HepG2 (cell line): Measurements from ENCODE around the gene NME8. TPM values are rescaled to one million over a fixed set of nuclear protein-coding genes. Genes with fewer than 3 reads are reported as not detected.
A peak's percentile ranks its signal among the peaks of the same experiment; 100 is the strongest.

Experiments used
- CHCHD3 ChIP-seq: sonication (generic); formaldehyde crosslinking; IDR thresholded peaks from 2 replicates; pipeline ENCODE4 v1.8.0; 2022; ENCODE audit warnings: mild to moderate bottlenecking, missing genetic modification reagents, moderate library complexity
- CHD2 ChIP-seq: IDR thresholded peaks from 2 replicates; pipeline ENCODE4 v1.6.1; 2011; ENCODE audit warnings: low read depth, low read length, improper control_type of control experiment
- ETV6 ChIP-seq: sonication (generic); formaldehyde crosslinking; conservative IDR thresholded peaks from 2 replicates; pipeline ENCODE4 v1.4.0; 2020; ENCODE audit warnings: missing genetic modification reagents
- FOSL2 ChIP-seq: sonication (generic); formaldehyde crosslinking; IDR thresholded peaks from 2 replicates; pipeline ENCODE4 v1.4.0; 2020; ENCODE audit warnings: missing genetic modification reagents
- GTF2F1 ChIP-seq: fragments of 150-350 bp; IDR thresholded peaks from 2 replicates; pipeline ENCODE4 v1.6.1; 2014; ENCODE audit warnings: low read length
- HES4 ChIP-seq: sonication (generic); formaldehyde crosslinking; IDR thresholded peaks from 2 replicates; pipeline ENCODE4 v1.9.0; 2021; ENCODE audit warnings: mild to moderate bottlenecking, missing genetic modification reagents, borderline replicate concordance
- HNRNPL ChIP-seq: fragments of 200-400 bp; formaldehyde crosslinking; IDR thresholded peaks from 2 replicates; pipeline ENCODE4 v1.6.1; 2017; ENCODE audit warnings: mild to moderate bottlenecking, low read depth, low read length
- POLR2A ChIP-seq, 2 experiments: IDR thresholded peaks; 2 replicates each; pipeline ENCODE4 v1.6.1; 2011; ENCODE audit warnings: low read depth in 2 of 2, low read length in 2 of 2, mild to moderate bottlenecking in 1 of 2, moderate library complexity in 1 of 2; ENCODE audit not compliant: insufficient read depth in 1 of 2
- RCOR2 ChIP-seq: IDR thresholded peaks from 2 replicates; pipeline ENCODE4 v1.6.1; 2016; ENCODE audit warnings: missing biosample characterization, missing genetic modification reagents
- RXRB ChIP-seq: IDR thresholded peaks from 2 replicates; pipeline ENCODE4 v1.6.1; 2016; ENCODE audit warnings: borderline replicate concordance, missing genetic modification reagents, missing compliant biosample characterization
- SP4 ChIP-seq: sonication (generic); formaldehyde crosslinking; IDR thresholded peaks from 2 replicates; pipeline ENCODE4 v1.8.1; 2023; ENCODE audit warnings: mild to moderate bottlenecking, missing genetic modification reagents
- THYN1 ChIP-seq: sonication (generic); formaldehyde crosslinking; IDR thresholded peaks from 2 replicates; pipeline ENCODE4 v1.8.1; 2023; ENCODE audit warnings: low read depth, mild to moderate bottlenecking, moderate library complexity, missing genetic modification reagents, borderline replicate concordance
- YEATS2 ChIP-seq: sonication (generic); formaldehyde crosslinking; IDR thresholded peaks from 2 replicates; pipeline ENCODE4 v1.4.0; 2020; ENCODE audit warnings: missing genetic modification reagents, borderline replicate concordance
- ZBTB34 ChIP-seq: sonication (generic); formaldehyde crosslinking; IDR thresholded peaks from 2 replicates; pipeline ENCODE4 v1.8.0; 2022; ENCODE audit warnings: mild to moderate bottlenecking, missing genetic modification reagents
- ZBTB49 ChIP-seq: sonication (generic); formaldehyde crosslinking; IDR thresholded peaks from 2 replicates; pipeline ENCODE4 v1.4.0; 2020; ENCODE audit warnings: missing genetic modification reagents, borderline replicate concordance
- ZMYM2 ChIP-seq: sonication (generic); formaldehyde crosslinking; IDR thresholded peaks from 2 replicates; pipeline ENCODE4 v1.8.0; 2022; ENCODE audit warnings: mild to moderate bottlenecking, missing genetic modification reagents
- ZNF180 ChIP-seq: sonication (generic); formaldehyde crosslinking; IDR thresholded peaks from 2 replicates; pipeline ENCODE4 v1.4.0; 2020; ENCODE audit warnings: low read depth, missing genetic modification reagents, borderline replicate concordance
- ZNF235 ChIP-seq: sonication (generic); formaldehyde crosslinking; IDR thresholded peaks from 2 replicates; pipeline ENCODE4 v1.8.1; 2023; ENCODE audit warnings: mild to moderate bottlenecking, missing genetic modification reagents, borderline replicate concordance
- ZNF253 ChIP-seq: sonication (generic); formaldehyde crosslinking; IDR thresholded peaks from 2 replicates; pipeline ENCODE4 v1.8.0; 2022; ENCODE audit warnings: mild to moderate bottlenecking, missing genetic modification reagents, borderline replicate concordance
- ZNF33A ChIP-seq: sonication (generic); formaldehyde crosslinking; IDR thresholded peaks from 2 replicates; pipeline ENCODE4 v1.5.1; 2020; ENCODE audit warnings: missing genetic modification reagents, mild to moderate bottlenecking, moderate library complexity, borderline replicate concordance
- ZNF460 ChIP-seq: sonication (generic); formaldehyde crosslinking; IDR thresholded peaks from 2 replicates; pipeline ENCODE4 v1.5.1; 2020; ENCODE audit warnings: missing genetic modification reagents, mild to moderate bottlenecking, borderline replicate concordance
- ZNF567 ChIP-seq: sonication (generic); formaldehyde crosslinking; IDR thresholded peaks from 2 replicates; pipeline ENCODE4 v1.8.1; 2023; ENCODE audit warnings: mild to moderate bottlenecking, missing genetic modification reagents, borderline replicate concordance
- ZNF761 ChIP-seq: sonication (generic); formaldehyde crosslinking; conservative IDR thresholded peaks from 2 replicates; pipeline ENCODE4 v1.4.0; 2020; ENCODE audit warnings: mild to moderate bottlenecking, missing genetic modification reagents
- ZNF776 ChIP-seq: sonication (generic); formaldehyde crosslinking; IDR thresholded peaks from 2 replicates; pipeline ENCODE4 v1.4.0; 2020; ENCODE audit warnings: mild to moderate bottlenecking, missing genetic modification reagents
- polyA plus RNA-seq, 8 experiments: library from polyadenylated mRNA; depleted of rRNA in 3 of 8; stranded (reverse) in 7 of 8; unstranded in 1 of 8; fragments of >200 nt; fragmentation: Illumina TruSeq in 4 of 8; extraction: Trizol in 4 of 8; gene quantifications; 2 replicates each; pipeline versions ENCODE4 v1.2.1 to v1.2.3, GENCODE V29; 2011 to 2016; ENCODE audit warnings: low read depth in 4 of 8, missing spikeins in 1 of 8, mixed read lengths in 1 of 8; ENCODE audit not compliant: insufficient read depth in 1 of 8
- total RNA-seq, 5 experiments: library from RNA; depleted of rRNA; stranded (reverse); fragments of >200 nt; fragmentation: Illumina TruSeq; extraction: Trizol; gene quantifications; 2 replicates each; pipeline ENCODE4 v1.2.3, GENCODE V29; 2016; ENCODE audit warnings: low read depth in 1 of 5
- TF ChIP-seq, protein P1 (sequence below): sonication (generic); formaldehyde crosslinking; IDR thresholded peaks from 2 replicates; pipeline ENCODE4 v1.4.0; 2020; ENCODE audit warnings: missing genetic modification reagents

The NME8 gene
- total and polyA plus RNA-seq, 2 of the 13 experiments (the other 11 are each of a cell fraction or from before 2014, with no cell fraction given), result not detected

- TF ChIP-seq ZBTB49 (CRISPR knock-in tag) (no peak), ETV6 (CRISPR knock-in tag) (no peak), CHCHD3 (CRISPR knock-in tag) (no peak), ZNF253 (CRISPR knock-in tag) (no peak), YEATS2 (CRISPR knock-in tag) (no peak; the same call in 1 of the 2 replicates), ZNF567 (CRISPR knock-in tag) (no peak), HNRNPL (peak; percentile 92), RXRB (CRISPR knock-in tag) (0 out of 2 replicates have a peak, but pooled peaks have one; percentile 7), ZNF33A (CRISPR knock-in tag) (no peak), ZNF460 (CRISPR knock-in tag) (no peak), RCOR2 (CRISPR knock-in tag) (no peak), ZNF180 (CRISPR knock-in tag) (no peak), ZNF776 (CRISPR knock-in tag) (peak; percentile 78; the same call in 1 of the 2 replicates), ZBTB34 (CRISPR knock-in tag) (no peak), ZMYM2 (CRISPR knock-in tag) (no peak), THYN1 (no peak), POLR2A (IDR thresholded peaks at IDR 0.05; ENCODE audit: insufficient read depth in 1 of 2, low read depth in 2 of 2, low read length in 2 of 2) (peak; percentile 56 to 73), ZNF235 (CRISPR knock-in tag) (no peak), FOSL2 (CRISPR knock-in tag) (peak; percentile 64), CHD2 (no peak), SP4 (no peak; the same call in 1 of the 2 replicates), HES4 (no peak; the same call in 1 of the 2 replicates), ZNF761 (peak; percentile 50; the same call in 1 of the 2 replicates), GTF2F1 (no peak)
- TF ChIP-seq, protein P1, sequence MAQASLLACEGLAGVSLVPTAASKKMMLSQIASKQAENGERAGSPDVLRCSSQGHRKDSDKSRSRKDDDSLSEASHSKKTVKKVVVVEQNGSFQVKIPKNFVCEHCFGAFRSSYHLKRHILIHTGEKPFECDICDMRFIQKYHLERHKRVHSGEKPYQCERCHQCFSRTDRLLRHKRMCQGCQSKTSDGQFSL (CRISPR knock-in tag), result 0 out of 2 replicates have a peak, but pooled peaks have one; percentile 37
Measured at GRCh38 chr7:37920849-37921805, 72.7 kb downstream of the NME8 start (continued).
